T-helper 22 cell (primary cell): ENCODE results near the gene GMDS.

Experiments
- DNase-seq: peaks from one replicate; pipeline ENCODE4 v3.0.0-alpha.2; 2020; ENCODE audit warnings: low read depth

GMDS gene

GRCh38 chr6:1800845-1801244, 444.6 kb downstream of the GMDS start:
- no peak for DNase-seq

GRCh38 chr6:1798965-1799325, 446.5 kb downstream of the GMDS start:
- no peak for DNase-seq

GRCh38 chr6:1798303-1798964, 447.0 kb downstream of the GMDS start:
- no peak for DNase-seq

GRCh38 chr6:1797801-1798200, 447.6 kb downstream of the GMDS start:
- DNase-seq = no peak

- DNase-seq = no peak
These were observed 448.5 kb downstream of the GMDS start for GRCh38 chr6:1796706-1797529.

- no peak for DNase-seq
These were observed 449.5 kb downstream of the GMDS start for GRCh38 chr6:1795910-1796309.

- no peak for DNase-seq
These were observed 452.4 kb downstream of the GMDS start for GRCh38 chr6:1792989-1793388.

- DNase-seq = no peak
These were observed 454.7 kb downstream of the GMDS start for GRCh38 chr6:1790684-1791083.

- DNase-seq = no peak
These were observed 456.3 kb downstream of the GMDS start for GRCh38 chr6:1789092-1789491.

GRCh38 chr6:1787894-1788293, 457.5 kb downstream of the GMDS start:
- no peak for DNase-seq

- DNase-seq = no peak
These were observed 458.7 kb downstream of the GMDS start for GRCh38 chr6:1786455-1787453.

GRCh38 chr6:1784422-1784884, 461.0 kb downstream of the GMDS start:
- no peak for DNase-seq

- no peak for DNase-seq
These were observed 463.6 kb downstream of the GMDS start for GRCh38 chr6:1781817-1782184.

GRCh38 chr6:1781152-1781816, 464.1 kb downstream of the GMDS start:
- DNase-seq = no peak

- no peak for DNase-seq
These were observed 465.0 kb downstream of the GMDS start for GRCh38 chr6:1780251-1780867.

GRCh38 chr6:1778686-1779235, 466.6 kb downstream of the GMDS start:
- no peak for DNase-seq

GRCh38 chr6:1777921-1778685, 467.3 kb downstream of the GMDS start:
- no peak for DNase-seq

- DNase-seq = no peak
These were observed 470.0 kb downstream of the GMDS start for GRCh38 chr6:1775441-1775840.

- no peak for DNase-seq
These were observed 471.0 kb downstream of the GMDS start for GRCh38 chr6:1774226-1774915.

- DNase-seq = no peak
These were observed 471.7 kb downstream of the GMDS start for GRCh38 chr6:1773700-1774099.
